Activated CD4-positive, alpha-beta memory T cell treated with anti-CD3 and anti-CD28 coated beads for 36 hours (primary cell): ENCODE results near the gene ZFP37. TPM values are rescaled to one million over a fixed set of nuclear protein-coding genes. Genes with fewer than 3 reads are reported as not detected.
"Not testable (repeated sequence)": the region's sequence is repeated elsewhere in the genome, so short reads cannot be mapped to it uniquely, and the experiment has no call there.

ENCODE experiments used
- CTCF ChIA-PET: fragments of 350-600 bp; sonication (Branson Sonifier 250); formaldehyde crosslinking; loops from one replicate; lab custom pipeline; 2021; ENCODE audit warnings: antibody characterized with exemption, inconsistent platforms; lab: Charles Lee
- POLR2A ChIA-PET: fragments of 350-600 bp; sonication (Branson Sonifier 250); formaldehyde crosslinking; loops from one replicate; lab custom pipeline; 2021; ENCODE audit warnings: antibody characterized with exemption; lab: Charles Lee
- DNase-seq: peaks from one replicate; pipeline ENCODE4 v3.0.0-alpha.2; 2020
- H3K27ac Mint-ChIP-seq: one replicate; pipeline ENCODE4 v1.8.0; 2021; ENCODE audit warnings: mixed read lengths
- H3K27me3 Mint-ChIP-seq: one replicate; pipeline ENCODE4 v1.8.0; 2021; ENCODE audit warnings: mixed read lengths
- H3K36me3 Mint-ChIP-seq: one replicate; pipeline ENCODE4 v1.8.0; 2021; ENCODE audit warnings: mixed read lengths
- H3K4me1 Mint-ChIP-seq: one replicate; pipeline ENCODE4 v1.8.0; 2021; ENCODE audit warnings: low read depth, mixed read lengths
- H3K4me3 Mint-ChIP-seq: one replicate; pipeline ENCODE4 v1.8.0; 2021; ENCODE audit warnings: mild to moderate bottlenecking, mixed read lengths
- H3K9me3 Mint-ChIP-seq: one replicate; pipeline ENCODE4 v1.8.0; 2021; ENCODE audit warnings: mixed read lengths
- intact Hi-C: fragments of 100-400 bp; cut with micrococcal nuclease; formaldehyde crosslinking; loops from one replicate; pipeline ENCODE4 v1.15.1; 2023
- total RNA-seq, 2 experiments: library from RNA; stranded (reverse); gene quantifications; one replicate each; pipeline ENCODE4 v1.2.3, GENCODE V29; 2021

ZFP37 gene
- 1 to 10 TPM; 1.1 to 1.5 TPM for total RNA-seq

DNA sequence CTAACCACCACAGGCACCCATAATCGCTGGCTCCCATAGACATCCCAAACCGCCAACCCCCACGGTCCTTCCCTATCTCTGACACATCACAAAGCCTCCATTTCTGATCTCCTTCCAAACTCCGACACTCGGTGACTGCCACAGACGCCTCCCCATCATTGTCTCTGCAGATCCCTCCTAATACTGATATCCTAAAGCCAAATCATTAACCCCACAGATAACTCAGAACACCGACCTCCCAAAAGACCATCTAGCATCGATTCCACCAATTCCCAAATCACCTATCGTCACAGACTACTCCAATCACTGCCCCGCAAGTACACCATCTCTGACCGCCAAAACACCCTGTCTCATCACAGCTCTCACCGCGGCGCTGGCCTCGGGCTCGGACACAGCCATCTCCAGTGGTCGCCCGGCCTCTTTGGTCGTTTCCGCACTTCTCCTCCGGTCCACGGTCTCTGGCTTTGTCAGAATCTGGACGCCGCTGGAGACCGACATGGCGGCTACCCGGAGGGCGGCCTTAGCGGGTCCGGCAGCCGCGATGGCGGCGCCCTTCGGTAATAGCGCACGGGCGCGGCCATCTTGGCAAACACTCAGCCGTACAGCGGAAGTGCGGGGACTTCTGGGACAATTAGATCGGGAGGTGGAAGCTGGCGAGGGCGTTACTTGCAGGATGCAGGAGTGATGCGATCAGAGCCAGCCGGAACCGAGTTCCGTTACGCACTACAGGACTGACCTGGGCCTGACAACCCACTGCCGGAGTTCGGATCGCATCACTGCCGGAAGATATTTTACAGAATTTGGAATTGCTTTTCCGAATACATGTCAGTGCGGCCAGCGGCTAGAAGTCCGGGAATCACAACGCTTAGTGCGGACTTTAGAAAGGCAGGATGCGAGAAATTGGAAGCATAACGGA is at the start of gene ZFP37:
ZFP37 (minus strand) TSS at position 534 of the 916 bp plus-strand sequence; CDS start at position 498, 36 bp downstream.
- Mint-ChIP-seq H3K36me3 (peaks cover 13% of the 10 kb centered on the region), H3K9me3 (peaks cover 15% of the 10 kb centered on the region), H3K27ac (no peak within 1 kb of the TSS), H3K27me3 (peaks cover 12% of the 10 kb centered on the region), H3K4me1 (no peaks in the 10 kb centered on the region), H3K4me3 (no peak within 1 kb of the TSS)
- intact Hi-C loops = no loop called here
- POLR2A ChIA-PET = no interaction called here
- CTCF ChIA-PET = no interaction called here
- DNase-seq = peak; percentile 81

DNA sequence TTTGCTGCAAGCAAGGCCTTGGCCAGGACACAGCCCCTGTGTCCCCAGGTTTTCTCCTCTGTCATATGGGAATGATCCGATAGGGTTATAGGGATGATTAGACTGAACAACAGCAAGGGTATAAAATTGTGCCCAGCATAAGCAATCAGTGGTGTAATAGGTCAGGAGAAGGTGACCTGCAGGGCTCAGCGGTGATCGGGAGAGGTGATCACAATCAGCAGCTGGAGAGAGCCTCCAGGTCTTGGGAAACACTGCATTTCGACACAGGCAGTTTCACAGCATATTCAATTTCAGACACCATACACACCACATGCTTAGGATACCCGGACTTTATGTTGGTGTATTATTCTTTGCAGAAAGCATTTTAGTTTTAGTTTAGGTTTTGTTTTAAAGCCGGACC is 48.8 kb upstream of the ZFP37 start:
- POLR2A ChIA-PET, DNase-seq, H3K9me3 Mint-ChIP-seq, H3K36me3 Mint-ChIP-seq, H3K4me1 Mint-ChIP-seq, H3K4me3 Mint-ChIP-seq, intact Hi-C loops, H3K27ac Mint-ChIP-seq, CTCF ChIA-PET, H3K27me3 Mint-ChIP-seq: not testable (repeated sequence)

DNA sequence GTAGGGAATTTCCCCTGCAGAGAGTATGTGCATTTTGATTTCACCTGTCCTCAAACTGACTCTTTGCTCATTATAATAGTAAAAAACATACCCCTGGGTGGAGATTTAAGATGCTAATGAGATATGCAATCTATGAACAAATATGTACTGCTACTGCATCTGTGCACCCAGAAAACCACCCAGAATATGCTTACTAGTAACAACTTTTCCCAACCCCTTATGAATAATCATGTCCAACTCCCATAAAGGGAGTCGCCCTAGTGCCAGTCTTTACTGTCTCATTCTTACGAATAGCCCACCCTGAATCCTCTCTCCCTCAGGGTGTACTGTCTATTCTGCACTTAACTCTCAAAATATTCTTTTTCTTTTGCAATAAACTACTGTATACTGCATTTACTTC is 39.0 kb upstream of the ZFP37 start:
- no peak for DNase-seq
- intact Hi-C loops = no loop called here
- ChIA-PET POLR2A (no interaction called here), CTCF (no interaction called here)
- Mint-ChIP-seq H3K27me3 (peaks cover 29% of the 10 kb centered on the region), H3K4me1 (no peaks in the 10 kb centered on the region), H3K36me3 (no peaks in the 10 kb centered on the region), H3K9me3 (no peaks in the 10 kb centered on the region), H3K4me3 (no peak overlapping the region), H3K27ac (no peak overlapping the region)

DNA sequence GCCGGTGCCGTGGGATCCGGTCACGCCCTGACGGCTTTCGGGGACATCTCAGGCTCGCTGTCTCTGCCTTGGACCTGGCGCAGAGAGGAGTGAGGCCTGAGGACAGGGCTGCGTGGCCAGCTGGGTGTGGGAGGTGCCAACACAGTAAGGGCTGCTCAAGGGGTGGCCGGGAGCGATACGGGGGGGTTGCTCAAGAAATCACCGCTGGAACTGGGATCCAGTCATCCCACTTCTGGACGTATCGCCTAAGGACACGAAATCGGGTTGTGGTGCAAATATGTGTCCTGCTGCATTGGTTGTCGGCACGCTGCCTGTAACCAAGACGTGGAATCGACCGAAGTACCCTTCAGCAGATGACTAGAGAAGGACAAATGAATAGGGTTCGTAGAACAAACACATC is 33.4 kb upstream of the ZFP37 start:
- H3K27ac Mint-ChIP-seq, H3K4me3 Mint-ChIP-seq, H3K4me1 Mint-ChIP-seq, DNase-seq, POLR2A ChIA-PET, H3K9me3 Mint-ChIP-seq, CTCF ChIA-PET, intact Hi-C loops, H3K36me3 Mint-ChIP-seq: not testable (repeated sequence)
- H3K27me3 Mint-ChIP-seq = peaks cover 27% of the 10 kb centered on the region

DNA sequence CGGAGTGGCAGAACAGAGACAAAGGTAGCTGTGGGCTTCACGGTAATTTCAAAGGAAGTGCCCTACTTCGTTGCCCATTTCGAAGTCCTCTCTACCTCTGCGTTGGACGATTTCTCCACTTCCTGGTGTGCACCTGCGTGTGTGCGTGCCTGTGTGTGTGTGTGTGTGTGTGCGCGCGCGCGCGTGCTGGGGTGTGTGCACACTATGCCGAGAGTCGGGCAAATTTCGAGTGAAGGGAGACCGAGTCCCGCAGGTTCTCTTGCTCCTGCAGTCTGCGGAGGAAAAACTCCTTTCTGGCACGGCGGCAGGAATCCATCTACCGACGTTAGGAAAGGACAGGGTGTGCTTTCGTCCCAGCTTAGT is 32.6 kb upstream of the ZFP37 start:
- peaks cover 27% of the 10 kb centered on the region for H3K27me3 Mint-ChIP-seq
- H3K4me3 Mint-ChIP-seq, H3K36me3 Mint-ChIP-seq, DNase-seq, H3K4me1 Mint-ChIP-seq, POLR2A ChIA-PET, CTCF ChIA-PET, H3K9me3 Mint-ChIP-seq, H3K27ac Mint-ChIP-seq, intact Hi-C loops: not testable (repeated sequence)

DNA sequence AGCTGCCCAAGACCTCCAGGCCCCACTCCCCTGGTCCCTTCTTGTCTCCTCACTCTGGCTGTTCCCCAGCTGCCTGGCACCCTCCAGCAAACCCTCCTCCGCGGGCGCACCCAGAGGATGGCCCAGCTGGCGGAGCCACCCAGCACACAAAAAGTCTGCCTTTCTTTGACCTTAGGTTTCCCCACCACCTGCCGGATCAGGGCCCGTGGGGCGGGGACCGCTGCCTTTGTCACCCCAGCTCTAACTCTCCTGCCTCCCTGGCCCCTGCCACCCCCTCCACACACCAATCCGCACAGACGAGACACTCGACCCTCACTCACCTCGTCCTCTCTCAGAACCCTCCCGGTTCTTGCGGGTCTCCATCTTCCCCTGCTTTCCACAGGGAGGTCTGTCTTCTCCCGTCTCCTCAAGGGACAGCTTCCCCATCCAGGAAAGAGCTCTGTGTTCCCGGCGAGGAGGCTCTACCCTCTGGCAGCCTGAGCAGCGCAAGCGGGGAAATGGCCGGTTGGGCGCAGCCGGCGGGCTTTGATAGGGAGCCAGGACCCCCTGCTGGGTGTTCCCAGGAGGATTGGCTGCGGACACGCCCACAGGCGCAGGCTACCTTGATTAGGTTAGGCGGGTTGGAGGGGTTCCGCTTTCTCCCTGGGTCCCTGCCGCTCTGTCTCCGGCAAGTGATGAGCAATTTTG is 32.1 kb upstream of the ZFP37 start:
- CTCF ChIA-PET, H3K36me3 Mint-ChIP-seq, H3K9me3 Mint-ChIP-seq, H3K4me3 Mint-ChIP-seq, POLR2A ChIA-PET, H3K4me1 Mint-ChIP-seq, intact Hi-C loops, H3K27ac Mint-ChIP-seq, DNase-seq: not testable (repeated sequence)
- peaks cover 24% of the 10 kb centered on the region for H3K27me3 Mint-ChIP-seq

DNA sequence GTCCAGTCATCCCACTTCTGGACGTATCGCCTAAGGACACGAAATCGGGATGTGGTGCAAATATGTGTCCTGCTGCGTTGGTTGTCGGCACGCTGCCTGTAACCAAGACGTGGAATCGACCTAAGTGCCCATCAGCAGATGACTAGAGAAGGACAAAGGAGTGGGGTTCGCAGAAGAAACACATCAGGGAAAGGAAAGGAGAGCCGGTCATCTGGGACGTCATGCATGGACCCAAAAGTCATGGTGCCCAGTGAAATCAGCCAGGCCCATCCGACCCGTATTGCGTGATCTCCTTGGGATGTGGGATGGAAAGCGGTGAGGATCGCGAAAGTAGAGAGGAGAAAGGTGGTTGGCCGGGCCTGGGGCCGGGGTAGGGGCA is 6.4 kb upstream of the ZFP37 start:
- Mint-ChIP-seq H3K36me3 (peaks cover 13% of the 10 kb centered on the region), H3K9me3 (peaks cover 13% of the 10 kb centered on the region), H3K27me3 (peaks cover 12% of the 10 kb centered on the region)
- H3K4me1 Mint-ChIP-seq, H3K27ac Mint-ChIP-seq, intact Hi-C loops, H3K4me3 Mint-ChIP-seq, CTCF ChIA-PET, POLR2A ChIA-PET: not testable (repeated sequence)
- DNase-seq = peak; percentile 19

DNA sequence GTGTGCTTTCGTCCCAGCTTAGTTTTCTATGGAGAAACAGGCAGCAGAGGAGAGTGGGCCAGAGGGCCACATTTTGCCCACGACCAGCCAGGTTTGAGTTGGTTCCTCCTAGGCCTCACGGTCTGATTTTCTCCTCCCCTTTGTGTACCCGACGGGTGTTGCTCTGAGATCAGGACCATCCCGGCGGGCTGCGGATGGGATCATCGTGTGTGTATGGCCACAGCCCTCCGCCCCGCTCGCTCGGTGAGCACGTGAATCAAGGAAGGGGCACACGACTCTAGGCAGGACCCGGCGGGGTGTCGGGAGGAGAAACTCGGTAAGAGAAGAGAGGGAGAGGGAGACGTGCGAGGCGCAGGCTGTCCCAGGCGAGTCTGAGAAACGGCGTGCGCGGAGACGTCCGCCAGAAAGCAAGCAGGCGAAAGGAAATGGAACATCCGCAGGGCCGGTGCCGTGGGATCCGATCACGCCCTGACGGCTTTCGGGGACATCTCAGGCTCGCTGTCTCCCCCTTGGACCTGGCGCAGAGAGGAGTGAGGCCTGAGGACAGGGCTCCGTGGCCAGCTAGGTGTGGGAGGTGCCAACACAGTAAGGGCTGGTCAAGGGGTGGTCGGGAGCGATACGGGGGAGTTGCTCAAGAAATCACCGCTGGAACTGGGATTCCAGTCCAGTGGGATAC is 5.9 kb upstream of the ZFP37 start:
- H3K27me3 Mint-ChIP-seq = peaks cover 12% of the 10 kb centered on the region
- H3K27ac Mint-ChIP-seq, CTCF ChIA-PET, POLR2A ChIA-PET, intact Hi-C loops, DNase-seq, H3K4me3 Mint-ChIP-seq, H3K4me1 Mint-ChIP-seq: not testable (repeated sequence)
- H3K9me3 Mint-ChIP-seq = peaks cover 15% of the 10 kb centered on the region
- peaks cover 13% of the 10 kb centered on the region for H3K36me3 Mint-ChIP-seq

DNA sequence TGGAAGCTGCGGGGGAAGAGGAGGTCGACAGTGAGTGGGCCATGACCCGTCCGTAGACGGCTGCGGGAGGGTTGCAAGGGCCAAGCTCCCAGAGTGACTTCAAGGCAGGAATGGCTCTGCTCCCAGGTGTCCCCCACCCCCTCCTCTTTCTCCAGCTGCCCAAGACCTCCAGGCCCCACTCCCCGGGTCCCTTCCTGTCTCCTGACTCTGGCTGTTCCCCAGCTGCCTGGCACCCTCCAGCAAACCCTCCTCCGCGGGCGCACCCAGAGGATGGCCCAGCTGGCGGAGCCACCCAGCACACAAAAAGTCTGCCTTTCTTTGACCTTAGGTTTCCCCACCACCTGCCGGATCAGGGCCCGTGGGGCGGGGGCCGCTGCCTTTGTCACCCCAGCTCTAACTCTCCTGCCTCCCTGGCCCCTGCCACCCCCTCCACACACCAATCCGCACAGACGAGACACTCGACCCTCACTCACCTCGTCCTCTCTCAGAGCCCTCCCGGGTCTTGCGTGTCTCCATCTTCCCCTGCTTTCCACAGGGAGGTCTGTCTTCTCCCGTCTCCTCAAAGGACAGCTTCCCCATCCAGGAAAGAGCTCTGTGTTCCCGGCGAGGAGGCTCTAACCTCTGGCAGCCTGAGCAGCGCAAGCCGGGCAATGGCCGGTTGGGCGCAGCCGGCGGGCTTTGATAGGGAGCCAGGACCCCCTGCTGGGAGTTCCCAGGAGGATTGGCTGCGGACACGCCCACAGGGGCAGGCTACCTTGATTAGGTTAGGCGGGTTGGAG is 4.7 kb upstream of the ZFP37 start:
- Mint-ChIP-seq H3K36me3 (peaks cover 13% of the 10 kb centered on the region), H3K9me3 (peaks cover 15% of the 10 kb centered on the region), H3K27me3 (peaks cover 12% of the 10 kb centered on the region)
- POLR2A ChIA-PET, H3K4me1 Mint-ChIP-seq, intact Hi-C loops, H3K27ac Mint-ChIP-seq, H3K4me3 Mint-ChIP-seq, CTCF ChIA-PET: not testable (repeated sequence)
- peak; percentile 18 for DNase-seq

DNA sequence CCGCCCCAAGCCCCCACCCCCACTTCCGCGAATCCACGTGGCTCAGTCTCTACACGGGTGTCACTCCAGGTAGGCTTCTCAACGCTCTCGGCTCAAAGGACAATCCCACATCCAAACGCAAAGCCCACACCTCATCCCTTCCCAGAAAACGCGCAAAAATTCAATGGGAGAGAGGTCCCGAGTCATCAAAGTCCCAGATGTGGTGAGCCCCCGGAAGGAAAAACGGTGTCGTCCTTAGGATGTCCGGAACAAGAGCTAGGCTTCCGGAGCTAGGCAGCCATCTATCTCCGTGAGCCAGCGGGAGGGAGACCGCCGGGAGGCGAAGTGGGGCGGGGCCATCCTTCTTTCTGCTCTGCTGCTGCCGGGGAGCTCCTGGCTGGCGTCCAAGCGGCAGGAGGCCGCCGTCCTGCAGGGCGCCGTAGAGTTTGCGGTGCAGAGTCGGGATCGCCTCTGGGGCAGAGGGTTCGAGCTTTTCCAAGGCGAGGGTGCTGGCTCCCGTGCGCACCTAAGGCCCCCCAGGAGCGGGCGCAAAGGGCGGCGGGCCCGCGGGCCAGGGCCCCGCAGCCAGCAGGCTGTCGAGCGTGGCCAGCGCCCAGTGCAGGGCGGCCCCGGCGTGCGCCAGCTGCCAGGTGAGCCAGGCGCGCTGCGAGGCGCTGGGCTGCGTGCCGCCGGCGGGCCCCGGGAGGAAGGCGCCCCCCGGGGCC is 3.2 kb upstream of the ZFP37 start:
- H3K27me3 Mint-ChIP-seq = peaks cover 12% of the 10 kb centered on the region
- H3K36me3 Mint-ChIP-seq = peaks cover 13% of the 10 kb centered on the region
- peak overlapping the region; percentile 18 for H3K4me3 Mint-ChIP-seq
- intact Hi-C loops, H3K4me1 Mint-ChIP-seq, POLR2A ChIA-PET, CTCF ChIA-PET, H3K27ac Mint-ChIP-seq: not testable (repeated sequence)
- peak; percentile 10 for DNase-seq
- peaks cover 15% of the 10 kb centered on the region for H3K9me3 Mint-ChIP-seq

DNA sequence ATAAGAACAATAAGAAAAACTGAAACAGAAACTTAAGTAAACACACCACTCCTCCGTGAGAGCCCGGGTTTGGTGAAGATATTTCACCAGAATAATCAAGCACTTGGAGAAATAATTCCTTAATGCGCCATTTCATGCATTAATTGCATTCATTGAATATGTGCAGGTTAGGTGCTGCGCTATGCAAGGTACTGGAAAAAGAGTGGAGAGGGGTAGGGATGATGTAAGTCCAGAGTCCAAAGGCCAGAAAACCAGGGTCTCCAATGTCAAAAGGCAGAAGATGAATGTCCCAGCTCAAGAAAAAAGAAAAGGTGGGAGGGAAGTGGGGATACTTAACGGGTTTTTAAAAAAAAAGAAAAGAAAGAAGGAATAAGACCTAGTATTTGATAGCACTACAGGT is 669 bp upstream of the ZFP37 start:
- CTCF ChIA-PET = no interaction called here

More for the DNA sequence above, 669 bp upstream of the ZFP37 start:
- intact Hi-C loops = no loop called here
- peaks cover 15% of the 10 kb centered on the region for H3K9me3 Mint-ChIP-seq
- POLR2A ChIA-PET = no interaction called here
- no peak overlapping the region for H3K4me3 Mint-ChIP-seq
- H3K27me3 Mint-ChIP-seq = peaks cover 12% of the 10 kb centered on the region
- H3K27ac Mint-ChIP-seq = no peak overlapping the region
- H3K36me3 Mint-ChIP-seq = peaks cover 13% of the 10 kb centered on the region
- no peak for DNase-seq
- H3K4me1 Mint-ChIP-seq = no peaks in the 10 kb centered on the region
